ENCODE results near the gene TGFBR2. TPM values are rescaled to one million over a fixed set of nuclear protein-coding genes. Genes with fewer than 3 reads are reported as not detected.
A peak's percentile ranks its signal among the peaks of the same experiment; 100 is the strongest.

TGFBR2 gene
- total and polyA plus RNA-seq, 4 donors: 13.9 to 61.2 (median 33.7) TPM

DNA sequence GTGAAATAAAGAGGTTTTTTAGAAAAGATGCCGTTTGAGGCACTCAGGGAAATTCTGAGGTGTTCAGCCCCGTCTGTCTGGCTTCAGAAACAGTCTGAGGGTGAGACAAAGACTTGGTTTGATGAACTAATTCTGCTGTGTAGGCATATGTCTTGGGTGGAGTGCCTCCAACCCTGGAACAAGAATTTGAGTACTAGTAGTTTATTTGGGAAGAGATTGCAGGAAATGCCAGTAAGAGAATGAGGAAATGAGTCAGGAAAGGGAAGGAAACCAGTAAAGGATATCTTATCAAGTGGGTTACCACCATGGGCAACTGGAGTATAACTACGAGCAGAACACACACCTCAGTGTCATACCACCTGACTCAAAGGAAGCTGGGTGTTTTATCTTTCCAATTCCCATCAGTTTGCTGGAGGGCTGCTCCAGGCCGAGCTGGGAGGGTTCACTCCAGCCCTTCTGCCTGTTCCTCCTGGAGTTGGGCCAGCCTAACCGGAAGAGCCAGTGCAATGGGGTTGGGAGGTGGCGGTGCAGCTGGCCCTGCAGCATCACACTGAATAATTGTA lies 75.3 kb downstream of the TGFBR2 start:
- H3K4me1 ChIP-seq (ENCODE audit: control insufficient read depth in 4 of 4, insufficient read depth in 4 of 4, low read length in 3 of 4): peaks cover 0 to 5% (median 3%) of the 10 kb centered on the region in 4 donors

DNA sequence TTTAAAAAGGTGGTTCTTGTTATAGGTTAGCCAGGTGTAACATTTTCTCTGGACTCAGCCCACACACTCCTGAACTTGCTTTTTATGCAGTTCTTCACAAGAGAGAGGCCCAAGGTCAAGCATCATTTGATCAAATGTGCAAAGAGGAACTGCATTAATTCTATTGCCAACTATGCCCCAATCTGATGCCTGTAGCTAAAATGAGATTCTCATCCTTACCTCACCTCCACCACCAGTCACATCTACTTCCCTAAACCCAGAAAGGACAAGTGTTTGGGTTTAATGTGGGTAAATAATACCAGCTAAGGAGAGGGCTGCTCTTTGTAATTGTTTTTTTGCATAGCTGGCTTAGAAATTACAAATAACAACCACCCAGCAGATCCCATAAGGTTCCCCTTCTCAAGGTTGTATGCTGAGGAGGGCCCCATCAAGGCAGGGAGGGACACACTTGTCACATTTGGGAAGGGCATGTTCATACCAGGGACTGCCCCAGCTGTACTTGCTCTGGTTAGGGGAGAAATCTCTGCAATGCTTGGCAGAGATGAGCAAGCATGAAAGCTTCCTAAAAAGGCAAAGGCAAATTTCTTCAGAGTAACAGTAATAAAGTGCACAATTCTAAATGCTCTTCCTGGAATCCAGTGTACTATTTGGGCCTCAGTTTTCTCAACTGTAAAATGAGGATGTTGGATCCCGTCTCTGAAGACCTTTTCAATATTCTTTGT lies 76.2 kb downstream of the TGFBR2 start:
- no peak for DNase-seq (ENCODE audit: low spot score)
- H3K9me3 ChIP-seq (ENCODE audit: control insufficient read depth in 4 of 4, low read length in 3 of 4): no peaks in the 10 kb centered on the region
- peaks cover 6 to 26% (median 10%) of the 10 kb centered on the region in 4 donors for H3K36me3 ChIP-seq (ENCODE audit: control insufficient read depth in 4 of 4, insufficient read depth in 3 of 4, low read depth in 1 of 4, low read length in 3 of 4)
- H3K9ac ChIP-seq (ENCODE audit: low read depth in 1 of 2, low read length in 2 of 2): no peak overlapping the region
- no peaks in the 10 kb centered on the region for H3K27me3 ChIP-seq (ENCODE audit: control insufficient read depth in 4 of 4, insufficient read depth in 4 of 4, low read length in 3 of 4)
- TF ChIP-seq HNF4A (conservative IDR thresholded peaks at IDR 0.05) (no peak), FOXA1 (IDR thresholded peaks at IDR 0.05) (no peak), YY1 (IDR thresholded peaks at IDR 0.05) (no peak), FOXA2 (IDR thresholded peaks at IDR 0.05) (no peak), JUND (IDR thresholded peaks at IDR 0.05) (no peak), REST (IDR thresholded peaks at IDR 0.05) (no peak), EGR1 (IDR thresholded peaks at IDR 0.05; ENCODE audit: low read depth in 2 of 2) (no peak), RXRA (IDR thresholded peaks at IDR 0.05) (no peak), NR2F2 (IDR thresholded peaks at IDR 0.05) (no peak), TAF1 (conservative IDR thresholded peaks at IDR 0.05) (no peak), RAD21 (IDR thresholded peaks at IDR 0.05) (no peak), SP1 (IDR thresholded peaks at IDR 0.05) (no peak), GABPA (IDR thresholded peaks at IDR 0.05 in 1 of 2, conservative IDR thresholded peaks at IDR 0.05 in 1 of 2) (no peak)
- TF ChIP-seq, protein P1, sequence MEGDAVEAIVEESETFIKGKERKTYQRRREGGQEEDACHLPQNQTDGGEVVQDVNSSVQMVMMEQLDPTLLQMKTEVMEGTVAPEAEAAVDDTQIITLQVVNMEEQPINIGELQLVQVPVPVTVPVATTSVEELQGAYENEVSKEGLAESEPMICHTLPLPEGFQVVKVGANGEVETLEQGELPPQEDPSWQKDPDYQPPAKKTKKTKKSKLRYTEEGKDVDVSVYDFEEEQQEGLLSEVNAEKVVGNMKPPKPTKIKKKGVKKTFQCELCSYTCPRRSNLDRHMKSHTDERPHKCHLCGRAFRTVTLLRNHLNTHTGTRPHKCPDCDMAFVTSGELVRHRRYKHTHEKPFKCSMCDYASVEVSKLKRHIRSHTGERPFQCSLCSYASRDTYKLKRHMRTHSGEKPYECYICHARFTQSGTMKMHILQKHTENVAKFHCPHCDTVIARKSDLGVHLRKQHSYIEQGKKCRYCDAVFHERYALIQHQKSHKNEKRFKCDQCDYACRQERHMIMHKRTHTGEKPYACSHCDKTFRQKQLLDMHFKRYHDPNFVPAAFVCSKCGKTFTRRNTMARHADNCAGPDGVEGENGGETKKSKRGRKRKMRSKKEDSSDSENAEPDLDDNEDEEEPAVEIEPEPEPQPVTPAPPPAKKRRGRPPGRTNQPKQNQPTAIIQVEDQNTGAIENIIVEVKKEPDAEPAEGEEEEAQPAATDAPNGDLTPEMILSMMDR (IDR thresholded peaks at IDR 0.05; ENCODE audit: low read depth, low read length, missing input control): no peak
- TF ChIP-seq, protein P2, sequence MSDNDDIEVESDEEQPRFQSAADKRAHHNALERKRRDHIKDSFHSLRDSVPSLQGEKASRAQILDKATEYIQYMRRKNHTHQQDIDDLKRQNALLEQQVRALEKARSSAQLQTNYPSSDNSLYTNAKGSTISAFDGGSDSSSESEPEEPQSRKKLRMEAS (IDR thresholded peaks at IDR 0.05): no peak
- TF ChIP-seq, protein P3, sequence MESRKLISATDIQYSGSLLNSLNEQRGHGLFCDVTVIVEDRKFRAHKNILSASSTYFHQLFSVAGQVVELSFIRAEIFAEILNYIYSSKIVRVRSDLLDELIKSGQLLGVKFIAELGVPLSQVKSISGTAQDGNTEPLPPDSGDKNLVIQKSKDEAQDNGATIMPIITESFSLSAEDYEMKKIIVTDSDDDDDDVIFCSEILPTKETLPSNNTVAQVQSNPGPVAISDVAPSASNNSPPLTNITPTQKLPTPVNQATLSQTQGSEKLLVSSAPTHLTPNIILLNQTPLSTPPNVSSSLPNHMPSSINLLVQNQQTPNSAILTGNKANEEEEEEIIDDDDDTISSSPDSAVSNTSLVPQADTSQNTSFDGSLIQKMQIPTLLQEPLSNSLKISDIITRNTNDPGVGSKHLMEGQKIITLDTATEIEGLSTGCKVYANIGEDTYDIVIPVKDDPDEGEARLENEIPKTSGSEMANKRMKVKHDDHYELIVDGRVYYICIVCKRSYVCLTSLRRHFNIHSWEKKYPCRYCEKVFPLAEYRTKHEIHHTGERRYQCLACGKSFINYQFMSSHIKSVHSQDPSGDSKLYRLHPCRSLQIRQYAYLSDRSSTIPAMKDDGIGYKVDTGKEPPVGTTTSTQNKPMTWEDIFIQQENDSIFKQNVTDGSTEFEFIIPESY (IDR thresholded peaks at IDR 0.05): no peak
- H3K4me1 ChIP-seq (ENCODE audit: control insufficient read depth in 4 of 4, insufficient read depth in 4 of 4, low read length in 3 of 4): peaks cover 0 to 5% (median 3%) of the 10 kb centered on the region in 4 donors
- 78% methylated on average over 1 of the region's 1 CpG for WGBS
- H3K27ac ChIP-seq (ENCODE audit: low read depth in 1 of 2, low read length in 2 of 2): peak overlapping the region; percentile 14 to 28
- no peak overlapping the region for H3K4me3 ChIP-seq (ENCODE audit: low read depth in 1 of 3, low read length in 3 of 3)

More for the DNA sequence above, 75.3 kb downstream of the TGFBR2 start:
- Histone ChIP-seq H3K9me3 (ENCODE audit: control insufficient read depth in 4 of 4, low read length in 3 of 4) (no peaks in the 10 kb centered on the region), H3K27ac (ENCODE audit: low read depth in 1 of 2, low read length in 2 of 2) (peak overlapping the region in 1 of 2 donors; percentile 26), H3K36me3 (ENCODE audit: control insufficient read depth in 4 of 4, insufficient read depth in 3 of 4, low read depth in 1 of 4, low read length in 3 of 4) (peaks cover 10 to 30% (median 13%) of the 10 kb centered on the region in 4 donors), H3K9ac (ENCODE audit: low read depth in 1 of 2, low read length in 2 of 2) (no peak overlapping the region), H3K4me3 (ENCODE audit: low read depth in 1 of 3, low read length in 3 of 3) (no peak overlapping the region), H3K27me3 (ENCODE audit: control insufficient read depth in 4 of 4, insufficient read depth in 4 of 4, low read length in 3 of 4) (no peaks in the 10 kb centered on the region)
- TF ChIP-seq FOXA1 (IDR thresholded peaks at IDR 0.05) (no peak), NR2F2 (IDR thresholded peaks at IDR 0.05) (peak; percentile 98), EGR1 (IDR thresholded peaks at IDR 0.05; ENCODE audit: low read depth in 2 of 2) (peak in 1 of 2 donors; percentile 25), SP1 (IDR thresholded peaks at IDR 0.05) (peak; percentile 27)
- no peak for DNase-seq (ENCODE audit: low spot score)
- WGBS: 73% methylated on average over 6 of the region's 6 CpGs
